ENCODE data around the gene TAOK2.
"Not testable (repeated sequence)": the region's sequence is repeated elsewhere in the genome, so short reads cannot be mapped to it uniquely, and the experiment has no call there.

The TAOK2 gene

GRCh38 chr16:30031477-30031918 lies 57.8 kb downstream of the TAOK2 start:
- Histone ChIP-seq H3K9ac (ENCODE audit: low read depth in 1 of 2, low read length in 2 of 2) (no peak overlapping the region), H3K4me1 (ENCODE audit: control insufficient read depth in 1 of 2, insufficient read depth in 2 of 2, low read length in 2 of 2) (no peaks in the 10 kb centered on the region), H3K9me3 (ENCODE audit: control insufficient read depth in 1 of 2, low read length in 2 of 2) (no peaks in the 10 kb centered on the region), H3K27me3 (ENCODE audit: control insufficient read depth in 1 of 2, insufficient read depth in 2 of 2, low read length in 2 of 2) (peaks cover 45 to 47% of the 10 kb centered on the region in 2 donors), H3K27ac (ENCODE audit: low read depth, low read length) (no peak overlapping the region), H3K4me3 (ENCODE audit: low read depth in 1 of 2, low read length in 2 of 2) (no peak overlapping the region), H3K36me3 (ENCODE audit: control insufficient read depth in 1 of 2, insufficient read depth in 2 of 2, low read length in 2 of 2) (no peaks in the 10 kb centered on the region)

GRCh38 chr16:30032083-30032819 lies 58.6 kb downstream of the TAOK2 start:
- Histone ChIP-seq H3K9ac (ENCODE audit: low read depth in 1 of 2, low read length in 2 of 2) (no peak overlapping the region), H3K9me3 (ENCODE audit: control insufficient read depth in 1 of 2, low read length in 2 of 2) (no peaks in the 10 kb centered on the region), H3K4me3 (ENCODE audit: low read depth in 1 of 2, low read length in 2 of 2) (no peak overlapping the region), H3K4me1 (ENCODE audit: control insufficient read depth in 1 of 2, insufficient read depth in 2 of 2, low read length in 2 of 2) (no peaks in the 10 kb centered on the region), H3K36me3 (ENCODE audit: control insufficient read depth in 1 of 2, insufficient read depth in 2 of 2, low read length in 2 of 2) (no peaks in the 10 kb centered on the region), H3K27me3 (ENCODE audit: control insufficient read depth in 1 of 2, insufficient read depth in 2 of 2, low read length in 2 of 2) (peaks cover 37 to 47% of the 10 kb centered on the region in 2 donors), H3K27ac (ENCODE audit: low read depth, low read length) (no peak overlapping the region)

DNA sequence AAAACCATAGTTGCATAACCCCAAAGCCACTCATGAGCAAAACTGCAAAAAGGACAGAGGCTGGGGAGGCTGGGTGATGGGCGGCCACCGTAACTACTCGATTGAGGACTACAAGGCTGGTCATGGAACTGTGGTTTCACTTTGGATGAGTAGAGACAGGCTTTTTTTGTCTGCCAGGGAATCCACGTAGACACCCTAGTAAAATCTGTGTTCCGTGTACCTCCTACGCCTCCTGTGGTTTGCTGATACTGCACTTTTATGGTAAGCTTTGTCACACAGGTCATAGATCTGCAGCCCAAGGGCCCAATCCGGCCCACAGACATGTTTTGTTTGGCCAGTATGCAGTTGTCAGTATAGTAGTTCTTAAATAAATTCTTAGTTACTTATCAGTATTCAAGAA lies 59.6 kb downstream of the TAOK2 start:
- Histone ChIP-seq H3K9me3 (ENCODE audit: control insufficient read depth in 1 of 2, low read length in 2 of 2) (no peaks in the 10 kb centered on the region), H3K4me1 (ENCODE audit: control insufficient read depth in 1 of 2, insufficient read depth in 2 of 2, low read length in 2 of 2) (no peaks in the 10 kb centered on the region), H3K27ac (ENCODE audit: low read depth, low read length) (no peak overlapping the region), H3K27me3 (ENCODE audit: control insufficient read depth in 1 of 2, insufficient read depth in 2 of 2, low read length in 2 of 2) (peaks cover 35 to 38% of the 10 kb centered on the region in 2 donors), H3K9ac (ENCODE audit: low read depth in 1 of 2, low read length in 2 of 2) (no peak overlapping the region), H3K36me3 (ENCODE audit: control insufficient read depth in 1 of 2, insufficient read depth in 2 of 2, low read length in 2 of 2) (no peaks in the 10 kb centered on the region), H3K4me3 (ENCODE audit: low read depth in 1 of 2, low read length in 2 of 2) (no peak overlapping the region)

DNA sequence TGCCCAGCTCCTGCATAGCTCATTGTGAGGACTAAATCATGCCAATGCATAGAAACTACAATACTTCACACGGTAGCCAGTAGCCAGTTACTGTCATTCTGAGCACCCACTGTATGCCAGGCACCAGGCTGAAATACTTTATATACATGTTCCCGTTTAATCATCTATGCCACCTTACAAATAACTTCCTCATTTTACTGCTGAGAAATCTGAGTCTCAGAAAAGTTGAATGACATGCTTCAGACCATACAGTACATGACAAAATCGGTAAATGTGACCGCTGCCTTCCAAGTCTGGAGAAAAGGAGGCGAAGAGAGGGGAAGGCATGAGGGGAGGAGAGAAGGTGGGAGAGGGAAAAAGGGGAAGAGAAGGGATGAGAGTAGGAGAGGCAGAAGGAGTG lies 66.6 kb downstream of the TAOK2 start:
- H3K9ac ChIP-seq (ENCODE audit: low read depth in 1 of 2, low read length in 2 of 2), result no peak overlapping the region
- no peaks in the 10 kb centered on the region for H3K4me1 ChIP-seq (ENCODE audit: control insufficient read depth in 1 of 2, insufficient read depth in 2 of 2, low read length in 2 of 2)
- H3K27me3 ChIP-seq (ENCODE audit: control insufficient read depth in 1 of 2, insufficient read depth in 2 of 2, low read length in 2 of 2), result peaks cover 0 to under 1% of the 10 kb centered on the region in 2 donors
- no peak overlapping the region for H3K27ac ChIP-seq (ENCODE audit: low read depth, low read length)
- no peak overlapping the region for H3K4me3 ChIP-seq (ENCODE audit: low read depth in 1 of 2, low read length in 2 of 2)
- H3K9me3 ChIP-seq (ENCODE audit: control insufficient read depth in 1 of 2, low read length in 2 of 2), result no peaks in the 10 kb centered on the region
- no peaks in the 10 kb centered on the region for H3K36me3 ChIP-seq (ENCODE audit: control insufficient read depth in 1 of 2, insufficient read depth in 2 of 2, low read length in 2 of 2)

- H3K4me3 ChIP-seq (ENCODE audit: low read depth in 1 of 2, low read length in 2 of 2); H3K27ac ChIP-seq (ENCODE audit: low read depth, low read length); H3K4me1 ChIP-seq (ENCODE audit: control insufficient read depth in 1 of 2, insufficient read depth in 2 of 2, low read length in 2 of 2); H3K9me3 ChIP-seq (ENCODE audit: control insufficient read depth in 1 of 2, low read length in 2 of 2); H3K36me3 ChIP-seq (ENCODE audit: control insufficient read depth in 1 of 2, insufficient read depth in 2 of 2, low read length in 2 of 2); H3K27me3 ChIP-seq (ENCODE audit: control insufficient read depth in 1 of 2, insufficient read depth in 2 of 2, low read length in 2 of 2); H3K9ac ChIP-seq (ENCODE audit: low read depth in 1 of 2, low read length in 2 of 2): not testable (repeated sequence)
These were observed 67.0 kb downstream of the TAOK2 start for GRCh38 chr16:30040690-30041089.

- H3K4me1 ChIP-seq (ENCODE audit: control insufficient read depth in 1 of 2, insufficient read depth in 2 of 2, low read length in 2 of 2), result no peaks in the 10 kb centered on the region
- no peaks in the 10 kb centered on the region for H3K9me3 ChIP-seq (ENCODE audit: control insufficient read depth in 1 of 2, low read length in 2 of 2)
- H3K36me3 ChIP-seq (ENCODE audit: control insufficient read depth in 1 of 2, insufficient read depth in 2 of 2, low read length in 2 of 2), result no peaks in the 10 kb centered on the region
- no peak overlapping the region for H3K9ac ChIP-seq (ENCODE audit: low read depth in 1 of 2, low read length in 2 of 2)
- no peaks in the 10 kb centered on the region for H3K27me3 ChIP-seq (ENCODE audit: control insufficient read depth in 1 of 2, insufficient read depth in 2 of 2, low read length in 2 of 2)
- no peak overlapping the region for H3K4me3 ChIP-seq (ENCODE audit: low read depth in 1 of 2, low read length in 2 of 2)
- H3K27ac ChIP-seq (ENCODE audit: low read depth, low read length), result no peak overlapping the region
These were observed 68.2 kb downstream of the TAOK2 start for GRCh38 chr16:30041841-30042240.
